Activated CD8-positive, alpha-beta T cell treated with anti-CD3 and anti-CD28 coated beads for 36 hours (primary cell): Measurements from ENCODE around the gene SCARF2. TPM values are rescaled to one million over a fixed set of nuclear protein-coding genes. Genes with fewer than 3 reads are reported as not detected.
"Not testable (repeated sequence)": the region's sequence is repeated elsewhere in the genome, so short reads cannot be mapped to it uniquely, and the experiment has no call there.

Experiments used
- ATAC-seq: fragments of 200-7000 bp; cut with Tn5 transposase; one replicate; pipeline ENCODE4 v1.10.0; 2021; ENCODE audit warnings: mild to moderate bottlenecking, moderate library complexity
- CTCF ChIA-PET: fragments of 350-600 bp; sonication (Branson Sonifier 250); formaldehyde crosslinking; loops from one replicate; lab custom pipeline; 2021; ENCODE audit warnings: antibody characterized with exemption; lab: Charles Lee
- POLR2A ChIA-PET: fragments of 350-600 bp; sonication (Branson Sonifier 250); formaldehyde crosslinking; loops from one replicate; lab custom pipeline; 2021; ENCODE audit warnings: antibody characterized with exemption; lab: Charles Lee
- DNase-seq: peaks from one replicate; pipeline ENCODE4 v3.0.0-alpha.2; 2020
- H3K27ac Mint-ChIP-seq: one replicate; pipeline ENCODE4 v1.8.0; 2021; ENCODE audit warnings: mild to moderate bottlenecking, mixed read lengths
- H3K27me3 Mint-ChIP-seq: one replicate; pipeline ENCODE4 v1.8.0; 2021; ENCODE audit warnings: mixed read lengths
- H3K36me3 Mint-ChIP-seq: one replicate; pipeline ENCODE4 v1.8.0; 2021; ENCODE audit warnings: low read depth, mixed read lengths
- H3K4me1 Mint-ChIP-seq: one replicate; pipeline ENCODE4 v1.8.0; 2021; ENCODE audit warnings: low read depth, mixed read lengths
- H3K4me3 Mint-ChIP-seq: one replicate; pipeline ENCODE4 v1.8.0; 2021; ENCODE audit warnings: mild to moderate bottlenecking, moderate library complexity, mixed read lengths
- H3K9me3 Mint-ChIP-seq: one replicate; pipeline ENCODE4 v1.8.0; 2021; ENCODE audit warnings: mixed read lengths
- intact Hi-C: fragments of 100-400 bp; cut with micrococcal nuclease; formaldehyde crosslinking; loops from one replicate; pipeline ENCODE4 v1.10.0; 2022
- total RNA-seq, 2 experiments: library from RNA; stranded (reverse); gene quantifications; one replicate each; pipeline ENCODE4 v1.2.3, GENCODE V29; 2021
- TF ChIP-seq, protein P1 (sequence below): fragments of 200-600 bp; IDR thresholded peaks from one replicate; pipeline ENCODE4 v1.8.0; 2022; ENCODE audit warnings: antibody characterized with exemption, mild to moderate bottlenecking

Gene SCARF2
- total RNA-seq, 2 experiments from 2014 or later = 0.20 to 0.27 TPM

DNA sequence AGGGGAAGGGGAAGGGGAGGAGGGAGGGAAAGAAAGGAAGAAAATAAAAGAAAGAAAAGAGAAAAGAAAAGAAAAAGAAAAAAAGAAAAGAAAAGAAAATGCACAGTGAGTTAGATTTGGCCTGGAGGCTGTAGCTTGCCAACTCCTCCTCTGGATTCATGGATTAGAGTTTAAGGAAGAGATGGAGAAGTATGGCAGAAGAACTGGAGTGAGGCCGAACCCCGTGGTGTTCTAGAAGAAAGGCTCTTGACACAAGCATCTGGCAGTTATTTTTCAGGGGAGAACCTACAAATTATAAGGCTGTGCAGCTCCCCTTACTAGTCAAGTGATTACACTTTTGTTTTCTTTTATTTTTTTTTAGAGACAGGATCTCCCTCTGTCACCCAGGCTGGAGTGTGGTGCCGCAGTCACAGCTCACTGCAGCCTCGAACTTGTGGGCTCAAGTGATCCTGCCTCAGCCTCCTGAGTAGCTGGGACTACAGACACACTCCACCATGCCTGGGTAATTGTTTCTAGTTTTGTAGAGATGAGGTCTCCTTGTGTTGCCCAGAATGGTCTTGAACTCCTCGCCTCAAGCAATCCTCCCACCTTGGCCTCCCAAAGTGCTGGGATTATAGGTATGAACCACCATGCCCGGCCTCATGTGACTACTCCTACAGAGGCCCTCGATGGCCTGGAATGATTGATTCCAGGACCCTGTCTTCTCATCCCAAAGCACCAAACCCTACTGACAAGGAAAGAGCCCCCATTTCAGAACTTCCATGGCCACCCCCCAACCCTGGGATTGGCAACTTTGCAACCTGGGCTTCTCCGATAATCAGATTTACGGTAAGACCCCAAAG is 24.2 kb downstream of the SCARF2 start:
- ChIA-PET CTCF (interaction anchor here (0.8 kb wide), 1 partner anchor 18 kb away, joined by 3 read pairs; no protein-coding TSS in a partner anchor), POLR2A (interaction anchor here (0.8 kb wide), 1 partner anchor 11 kb away, joined by 3 read pairs; no protein-coding TSS in a partner anchor)
- Mint-ChIP-seq H3K4me1 (no peaks in the 10 kb centered on the region), H3K9me3 (no peaks in the 10 kb centered on the region), H3K36me3 (no peaks in the 10 kb centered on the region), H3K4me3 (no peak overlapping the region), H3K27ac (no peak overlapping the region), H3K27me3 (no peaks in the 10 kb centered on the region)
- DNase-seq = no peak
- ATAC-seq = no peak
- TF ChIP-seq, protein P1, sequence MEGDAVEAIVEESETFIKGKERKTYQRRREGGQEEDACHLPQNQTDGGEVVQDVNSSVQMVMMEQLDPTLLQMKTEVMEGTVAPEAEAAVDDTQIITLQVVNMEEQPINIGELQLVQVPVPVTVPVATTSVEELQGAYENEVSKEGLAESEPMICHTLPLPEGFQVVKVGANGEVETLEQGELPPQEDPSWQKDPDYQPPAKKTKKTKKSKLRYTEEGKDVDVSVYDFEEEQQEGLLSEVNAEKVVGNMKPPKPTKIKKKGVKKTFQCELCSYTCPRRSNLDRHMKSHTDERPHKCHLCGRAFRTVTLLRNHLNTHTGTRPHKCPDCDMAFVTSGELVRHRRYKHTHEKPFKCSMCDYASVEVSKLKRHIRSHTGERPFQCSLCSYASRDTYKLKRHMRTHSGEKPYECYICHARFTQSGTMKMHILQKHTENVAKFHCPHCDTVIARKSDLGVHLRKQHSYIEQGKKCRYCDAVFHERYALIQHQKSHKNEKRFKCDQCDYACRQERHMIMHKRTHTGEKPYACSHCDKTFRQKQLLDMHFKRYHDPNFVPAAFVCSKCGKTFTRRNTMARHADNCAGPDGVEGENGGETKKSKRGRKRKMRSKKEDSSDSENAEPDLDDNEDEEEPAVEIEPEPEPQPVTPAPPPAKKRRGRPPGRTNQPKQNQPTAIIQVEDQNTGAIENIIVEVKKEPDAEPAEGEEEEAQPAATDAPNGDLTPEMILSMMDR = no peak
- intact Hi-C loops = no loop called here

DNA sequence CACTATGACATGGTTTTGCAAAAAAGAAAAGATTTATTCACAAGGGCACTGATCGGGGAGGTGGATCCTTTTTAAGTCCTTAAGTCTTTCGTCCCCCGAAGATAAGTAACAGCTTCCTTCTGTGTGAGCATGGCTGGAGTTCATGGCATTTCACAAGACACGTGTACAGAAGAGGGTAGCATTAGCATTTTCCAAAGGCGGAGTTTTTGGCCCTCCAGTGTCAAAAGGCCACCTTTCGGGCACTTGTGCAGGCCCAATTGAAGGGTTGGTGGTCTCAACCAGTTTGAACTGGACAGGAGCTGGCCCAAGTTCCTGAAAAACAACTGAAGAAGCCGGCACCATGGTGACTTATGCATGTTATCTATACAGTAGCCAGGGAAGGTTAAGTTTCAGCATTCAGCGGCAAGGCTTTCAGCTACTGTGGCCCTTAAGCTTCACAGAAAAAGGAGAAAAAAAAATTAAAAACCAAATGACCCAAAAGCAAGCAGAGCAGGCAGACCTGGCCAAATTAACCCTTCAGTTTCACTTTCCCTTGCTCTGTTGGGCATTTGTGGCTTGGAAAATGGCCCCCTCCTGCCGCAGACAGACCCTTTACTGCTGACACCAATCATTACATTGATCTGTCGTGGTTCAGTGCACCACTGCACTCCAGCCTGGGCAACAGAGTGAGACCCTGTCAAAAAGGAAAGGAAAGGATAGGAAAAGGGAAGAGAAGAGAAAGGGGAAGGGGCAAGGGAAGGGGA is 25.0 kb downstream of the SCARF2 start:
- TF ChIP-seq, protein P1 = no peak
- ATAC-seq = no peak
- POLR2A ChIA-PET = interaction anchor here (0.8 kb wide), 1 partner anchor 10 kb away, joined by 3 read pairs; no protein-coding TSS in a partner anchor
- no peak overlapping the region for H3K4me3 Mint-ChIP-seq
- no peaks in the 10 kb centered on the region for H3K27me3 Mint-ChIP-seq
- intact Hi-C loops = no loop called here
- no peak for DNase-seq
- no peaks in the 10 kb centered on the region for H3K9me3 Mint-ChIP-seq
- no peaks in the 10 kb centered on the region for H3K36me3 Mint-ChIP-seq
- CTCF ChIA-PET = interaction anchor here (0.8 kb wide), 1 partner anchor 17 kb away, joined by 3 read pairs; no protein-coding TSS in a partner anchor
- no peaks in the 10 kb centered on the region for H3K4me1 Mint-ChIP-seq
- no peak overlapping the region for H3K27ac Mint-ChIP-seq

DNA sequence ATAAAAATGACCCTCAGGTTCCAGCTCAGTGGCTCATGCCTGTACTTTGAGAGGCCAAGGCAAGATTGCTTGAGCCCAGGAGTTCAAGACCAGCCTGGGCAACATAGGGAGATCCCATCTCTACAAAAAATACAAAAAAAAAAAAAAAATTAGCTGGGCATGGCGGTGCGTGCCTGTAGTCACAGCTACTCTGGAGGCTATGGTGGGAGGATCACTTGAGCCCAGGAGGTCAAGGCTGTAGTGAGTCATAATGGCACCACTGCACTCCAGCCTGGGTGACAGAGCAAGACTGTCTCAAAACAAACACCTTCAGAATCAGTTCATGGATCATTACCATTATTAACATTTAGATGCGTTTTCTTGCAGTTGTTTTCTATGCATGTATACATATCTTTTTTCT is 28.2 kb downstream of the SCARF2 start:
- H3K36me3 Mint-ChIP-seq, intact Hi-C loops, ATAC-seq, DNase-seq, H3K27ac Mint-ChIP-seq, H3K9me3 Mint-ChIP-seq, H3K4me1 Mint-ChIP-seq, H3K27me3 Mint-ChIP-seq, H3K4me3 Mint-ChIP-seq: not testable (repeated sequence)
- POLR2A ChIA-PET = interaction anchor here (1.5 kb wide), 1 partner anchor 26 kb away, joined by 3 read pairs; no protein-coding TSS in a partner anchor
- CTCF ChIA-PET = interaction anchor here (3.0 kb wide), 1 partner anchor 9 kb away, joined by 11 read pairs; no protein-coding TSS in a partner anchor

DNA sequence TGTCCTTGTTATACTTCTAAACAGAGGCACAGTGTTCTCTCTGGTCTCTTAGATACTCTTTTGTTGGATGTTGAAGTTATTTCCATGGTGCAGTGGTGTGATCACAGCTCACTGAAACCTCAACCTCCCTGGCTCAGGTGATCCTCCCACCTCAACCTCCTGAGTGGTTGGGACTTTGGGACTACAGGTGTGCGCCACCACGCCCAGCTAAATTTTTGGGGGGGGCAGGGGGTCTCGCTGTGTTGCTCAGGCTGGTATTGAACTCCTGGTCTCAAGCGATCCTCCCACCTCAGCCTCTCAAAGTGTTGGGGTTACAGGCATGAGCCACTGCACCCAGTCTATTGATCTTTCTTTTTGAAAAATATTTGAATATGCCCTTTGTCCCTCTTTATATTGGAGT is 28.7 kb downstream of the SCARF2 start:
- no peak overlapping the region for H3K4me3 Mint-ChIP-seq
- DNase-seq = no peak
- peaks cover 4% of the 10 kb centered on the region for H3K36me3 Mint-ChIP-seq
- CTCF ChIA-PET = interaction anchor here (0.6 to 3.0 kb wide), 2 partner anchors 10 to 56 kb away, joined by 3 to 11 read pairs; no protein-coding TSS in a partner anchor
- H3K27me3 Mint-ChIP-seq = no peaks in the 10 kb centered on the region
- H3K27ac Mint-ChIP-seq = no peak overlapping the region
- POLR2A ChIA-PET = interaction anchor here (0.7 to 1.5 kb wide), 2 partner anchors 26 to 343 kb away, joined by 3 read pairs; no protein-coding TSS in a partner anchor
- intact Hi-C loops = no loop called here
- H3K4me1 Mint-ChIP-seq = no peaks in the 10 kb centered on the region
- no peaks in the 10 kb centered on the region for H3K9me3 Mint-ChIP-seq
- TF ChIP-seq, protein P1 = no peak
- no peak for ATAC-seq

DNA sequence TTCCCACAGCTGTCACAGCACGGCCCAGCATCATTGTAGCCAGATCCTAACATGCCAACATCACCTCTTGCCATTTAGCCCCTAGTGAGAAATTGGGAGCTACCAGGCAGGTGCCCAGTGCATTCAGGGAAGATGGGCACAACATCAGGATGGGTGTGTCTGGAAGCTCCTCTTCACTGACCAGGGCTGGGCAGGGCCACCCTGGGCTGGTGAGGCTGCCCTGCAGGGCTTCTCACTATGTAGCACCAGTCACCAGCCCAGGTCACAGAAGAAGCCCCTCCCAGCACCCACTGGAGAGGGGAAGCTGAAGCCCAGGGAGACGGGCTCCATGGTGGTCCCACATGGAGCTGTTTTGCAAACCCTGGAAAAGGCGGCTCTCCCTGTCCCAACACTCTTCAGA is 29.8 kb downstream of the SCARF2 start:
- TF ChIP-seq, protein P1 = no peak
- H3K36me3 Mint-ChIP-seq = peaks cover 9% of the 10 kb centered on the region
- POLR2A ChIA-PET = no interaction called here

More for the DNA sequence above, 29.8 kb downstream of the SCARF2 start:
- DNase-seq (no peak), ATAC-seq (no peak)
- no peak overlapping the region for H3K4me3 Mint-ChIP-seq
- H3K27ac Mint-ChIP-seq = no peak overlapping the region
- CTCF ChIA-PET = interaction anchor here (0.8 to 3.0 kb wide), 4 partner anchors 11 to 251 kb away, joined by 4 to 11 read pairs (median 4); no protein-coding TSS in a partner anchor
- no peaks in the 10 kb centered on the region for H3K27me3 Mint-ChIP-seq
- no peaks in the 10 kb centered on the region for H3K9me3 Mint-ChIP-seq
- peaks cover 5% of the 10 kb centered on the region for H3K4me1 Mint-ChIP-seq
- intact Hi-C loops = no loop called here
